Measurements from ENCODE around the gene PTPRN2.

PTPRN2 gene

GRCh38 chr7:158292948-158293347 is 294.7 kb downstream of the PTPRN2 start:
- H3K4me3 ChIP-seq (ENCODE audit: low read depth, low read length): no peak overlapping the region
- in situ Hi-C loops (cut with HindIII; ENCODE audit: low sequenced_read_pairs): no loop called here
- no peak for TF ChIP-seq CTCF (IDR thresholded peaks at IDR 0.05; ENCODE audit: low read depth, low read length, missing control alignments)
- DNase-seq (ENCODE audit: low read depth): no peak

DNA sequence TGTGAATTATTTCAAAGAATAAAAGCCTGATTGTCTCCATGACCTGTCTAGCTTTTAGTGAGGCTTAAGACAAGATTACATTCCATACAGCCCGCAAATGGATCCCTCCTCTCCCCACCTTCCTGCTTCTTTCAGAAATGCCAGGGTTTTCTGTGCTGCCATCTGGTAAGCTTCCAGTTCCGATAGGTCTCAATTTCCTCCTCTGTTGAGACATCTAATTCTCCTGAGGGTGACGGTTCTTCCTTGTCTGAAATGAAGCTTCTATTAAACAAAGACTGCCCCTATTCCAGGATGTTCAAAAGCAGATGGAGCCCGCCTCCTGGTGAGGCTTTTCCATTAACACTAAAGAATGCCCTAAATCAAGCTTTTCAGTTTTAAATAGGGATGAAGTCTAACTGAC is 295.6 kb downstream of the PTPRN2 start:
- no peak overlapping the region for H3K4me3 ChIP-seq (ENCODE audit: low read depth, low read length)
- no peak for TF ChIP-seq CTCF (IDR thresholded peaks at IDR 0.05; ENCODE audit: low read depth, low read length, missing control alignments)

GRCh38 chr7:158289761-158290523 is 297.7 kb downstream of the PTPRN2 start:
- TF ChIP-seq CTCF (IDR thresholded peaks at IDR 0.05; ENCODE audit: low read depth, low read length, missing control alignments): no peak
- no peak for DNase-seq (ENCODE audit: low read depth)
- in situ Hi-C loops (cut with HindIII; ENCODE audit: low sequenced_read_pairs): no loop called here
- H3K4me3 ChIP-seq (ENCODE audit: low read depth, low read length): no peak overlapping the region

More for the DNA sequence above, 295.6 kb downstream of the PTPRN2 start:
- DNase-seq (ENCODE audit: low read depth): no peak
- in situ Hi-C loops (cut with HindIII; ENCODE audit: low sequenced_read_pairs): no loop called here

DNA sequence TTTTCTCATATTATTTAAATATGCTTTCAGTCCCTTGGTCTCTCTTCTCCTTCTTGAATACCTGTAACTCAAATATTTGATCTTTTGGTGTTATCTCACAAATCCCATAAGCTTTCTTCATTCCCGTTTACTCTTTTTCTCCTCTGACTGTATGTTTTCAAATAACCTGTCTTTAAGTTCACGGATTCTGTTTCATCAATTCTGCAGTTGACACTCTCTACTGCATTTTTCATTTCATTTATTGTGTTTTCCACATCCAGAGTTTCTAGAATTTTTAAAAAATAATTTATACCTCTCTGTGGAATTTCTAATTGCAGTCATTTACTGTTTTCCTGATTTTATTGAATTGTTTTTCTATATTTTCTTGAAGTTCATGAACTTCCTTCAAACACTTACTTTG is 298.4 kb downstream of the PTPRN2 start:
- no peak for DNase-seq (ENCODE audit: low read depth)
- no peak for TF ChIP-seq CTCF (IDR thresholded peaks at IDR 0.05; ENCODE audit: low read depth, low read length, missing control alignments)
- H3K4me3 ChIP-seq (ENCODE audit: low read depth, low read length): no peak overlapping the region
- in situ Hi-C loops (cut with HindIII; ENCODE audit: low sequenced_read_pairs): no loop called here

GRCh38 chr7:158286210-158286609 is 301.4 kb downstream of the PTPRN2 start:
- no peak overlapping the region for H3K4me3 ChIP-seq (ENCODE audit: low read depth, low read length)
- no peak for TF ChIP-seq CTCF (IDR thresholded peaks at IDR 0.05; ENCODE audit: low read depth, low read length, missing control alignments)
- DNase-seq (ENCODE audit: low read depth): no peak
- in situ Hi-C loops (cut with HindIII; ENCODE audit: low sequenced_read_pairs): no loop called here

DNA sequence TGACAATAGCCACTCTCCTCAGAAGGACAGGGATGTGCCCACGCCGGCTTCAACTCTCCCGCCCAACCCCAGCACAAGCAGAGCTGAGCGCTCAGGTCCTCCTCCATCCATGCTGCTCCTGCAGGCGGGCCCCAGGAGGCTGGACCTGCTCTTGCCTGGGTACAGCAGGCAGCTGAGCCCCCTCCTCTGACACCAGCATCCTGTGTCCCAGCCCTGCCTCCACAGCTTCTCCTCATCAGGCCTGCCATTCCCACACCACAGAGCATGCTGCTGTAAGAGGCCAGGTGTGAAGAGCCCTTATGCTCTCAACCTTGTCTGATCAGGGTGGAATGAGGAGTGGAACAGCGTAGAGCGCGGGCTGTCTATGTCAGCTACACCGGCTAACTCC is 302.2 kb downstream of the PTPRN2 start:
- DNase-seq (ENCODE audit: low read depth): no peak
- no peak for TF ChIP-seq CTCF (IDR thresholded peaks at IDR 0.05; ENCODE audit: low read depth, low read length, missing control alignments)
- in situ Hi-C loops (cut with HindIII; ENCODE audit: low sequenced_read_pairs): no loop called here
- no peak overlapping the region for H3K4me3 ChIP-seq (ENCODE audit: low read depth, low read length)

Data from astrocyte of the cerebellum (primary cell).